Activated T-cell treated with anti-CD3 and anti-CD28 coated beads for 48 hours (primary cell): ENCODE data around the gene PARVB.

Experiments
- DNase-seq: peaks from one replicate; pipeline ENCODE4 v3.0.0-alpha.2; 2020; ENCODE audit warnings: low read depth

The PARVB gene

GRCh38 chr22:44163536-44163935 is 139.4 kb downstream of the PARVB start:
- no peak for DNase-seq

DNA sequence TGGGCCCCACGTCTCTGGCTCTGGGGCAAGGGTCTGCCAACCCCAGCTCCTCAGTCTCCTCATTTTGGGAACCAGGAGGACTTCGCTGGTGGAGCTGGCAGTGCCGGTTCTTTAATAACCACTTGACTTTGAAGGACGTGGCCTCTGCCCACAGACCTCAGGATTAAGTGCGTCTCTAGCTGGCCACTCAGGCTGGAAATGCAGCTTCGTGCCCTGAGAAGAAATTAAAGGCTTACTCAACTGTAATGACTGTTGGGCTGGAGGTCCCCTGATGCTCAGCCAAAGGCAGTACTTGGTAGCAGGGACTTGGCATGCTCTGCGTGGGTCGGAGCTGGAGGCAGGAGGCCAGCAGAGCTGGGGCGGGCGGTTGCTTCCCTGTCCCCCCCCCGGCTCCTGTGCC is 139.9 kb downstream of the PARVB start:
- no peak for DNase-seq

DNA sequence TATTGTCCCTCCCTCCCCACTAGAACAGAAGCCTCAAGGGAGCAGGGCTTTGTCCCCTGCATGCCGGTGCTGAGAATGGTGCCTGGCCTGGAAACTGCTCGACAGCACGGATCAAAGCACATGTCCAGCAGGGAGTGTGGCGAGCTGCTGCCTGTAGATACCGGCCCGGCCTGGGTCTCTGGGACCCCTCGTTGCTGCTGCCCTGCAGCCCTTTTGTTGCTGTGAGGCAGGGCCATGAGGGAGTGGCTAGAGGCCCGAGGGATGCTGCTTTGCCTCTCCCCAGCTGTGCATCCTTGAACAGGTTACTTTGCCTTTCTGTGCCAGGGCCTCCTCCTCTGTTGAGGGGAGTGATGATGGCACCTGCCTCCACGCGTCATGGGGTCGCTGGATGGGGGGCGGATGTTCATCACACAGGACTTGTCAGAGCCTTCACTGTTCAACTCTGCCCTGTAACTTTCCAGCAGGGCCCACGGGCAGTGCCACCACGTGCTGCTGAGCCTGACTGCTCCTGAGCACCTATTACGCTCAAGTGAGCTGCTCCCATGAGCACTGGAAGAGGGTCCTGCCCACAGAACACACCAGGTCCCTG is 141.3 kb downstream of the PARVB start:
- DNase-seq = no peak

- DNase-seq = no peak
These were observed 142.6 kb downstream of the PARVB start for GRCh38 chr22:44166498-44167276.

DNA sequence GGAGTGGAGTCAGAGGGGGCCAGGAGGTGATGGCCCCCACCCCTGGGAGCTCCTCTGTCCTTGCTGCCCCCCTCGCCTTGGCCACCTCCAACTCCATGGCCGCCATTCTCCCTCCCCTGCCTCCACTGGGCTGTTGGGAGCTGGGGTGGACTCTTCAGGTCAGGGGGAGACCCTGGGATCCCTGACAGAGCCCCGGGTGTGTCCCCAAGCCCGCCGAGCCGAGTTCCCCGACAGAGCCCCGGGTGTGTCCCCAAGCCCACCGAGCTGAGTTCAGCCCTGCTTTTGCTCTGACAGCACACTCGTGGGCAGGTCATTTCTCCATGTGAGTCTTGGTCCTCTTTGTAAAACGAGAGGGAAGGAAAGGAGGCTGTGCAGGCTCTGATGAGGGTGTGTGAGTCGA is 143.4 kb downstream of the PARVB start:
- no peak for DNase-seq

DNA sequence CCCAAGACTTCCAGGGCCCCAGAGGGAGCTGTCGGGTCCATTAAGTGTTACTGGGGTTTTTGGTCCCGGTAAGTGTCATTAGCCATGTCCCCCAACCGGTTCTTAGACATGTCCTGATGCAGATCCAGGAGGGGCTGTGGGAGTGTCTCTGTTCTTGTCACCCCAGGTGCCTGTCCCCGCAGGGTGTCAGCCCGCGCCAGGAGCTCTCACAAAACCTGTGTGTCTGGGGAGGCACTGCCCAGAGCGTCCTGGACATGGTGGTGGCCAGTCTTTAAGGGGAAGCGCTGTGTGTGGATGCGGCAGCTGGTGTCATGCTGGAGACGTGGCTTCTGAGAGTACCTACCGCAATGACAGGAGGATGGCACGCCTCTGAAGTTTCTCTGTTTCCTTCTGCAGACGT is 144.1 kb downstream of the PARVB start:
- DNase-seq = no peak

DNA sequence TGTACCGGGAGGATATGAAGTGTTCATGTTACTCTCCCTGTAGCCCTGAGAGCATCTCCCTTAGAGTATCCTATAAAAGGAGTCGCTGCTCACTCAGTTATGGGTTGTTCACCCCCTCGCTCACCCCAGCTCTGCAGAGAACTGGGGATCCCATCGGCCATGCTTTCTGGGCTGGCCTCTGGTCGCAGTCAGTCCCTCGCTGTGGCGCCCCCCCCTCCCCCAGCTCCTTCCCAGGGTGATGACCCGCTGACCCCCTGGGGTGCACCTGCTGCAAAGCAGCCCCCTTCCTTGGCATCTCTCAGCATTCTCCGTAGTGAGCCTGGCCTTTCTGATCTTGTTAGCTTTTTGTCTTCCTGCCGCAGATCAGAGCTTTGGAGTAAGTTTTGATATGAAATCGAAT is 146.4 kb downstream of the PARVB start:
- DNase-seq = no peak

- DNase-seq = no peak
These were observed 147.5 kb downstream of the PARVB start for GRCh38 chr22:44171561-44171960.

DNA sequence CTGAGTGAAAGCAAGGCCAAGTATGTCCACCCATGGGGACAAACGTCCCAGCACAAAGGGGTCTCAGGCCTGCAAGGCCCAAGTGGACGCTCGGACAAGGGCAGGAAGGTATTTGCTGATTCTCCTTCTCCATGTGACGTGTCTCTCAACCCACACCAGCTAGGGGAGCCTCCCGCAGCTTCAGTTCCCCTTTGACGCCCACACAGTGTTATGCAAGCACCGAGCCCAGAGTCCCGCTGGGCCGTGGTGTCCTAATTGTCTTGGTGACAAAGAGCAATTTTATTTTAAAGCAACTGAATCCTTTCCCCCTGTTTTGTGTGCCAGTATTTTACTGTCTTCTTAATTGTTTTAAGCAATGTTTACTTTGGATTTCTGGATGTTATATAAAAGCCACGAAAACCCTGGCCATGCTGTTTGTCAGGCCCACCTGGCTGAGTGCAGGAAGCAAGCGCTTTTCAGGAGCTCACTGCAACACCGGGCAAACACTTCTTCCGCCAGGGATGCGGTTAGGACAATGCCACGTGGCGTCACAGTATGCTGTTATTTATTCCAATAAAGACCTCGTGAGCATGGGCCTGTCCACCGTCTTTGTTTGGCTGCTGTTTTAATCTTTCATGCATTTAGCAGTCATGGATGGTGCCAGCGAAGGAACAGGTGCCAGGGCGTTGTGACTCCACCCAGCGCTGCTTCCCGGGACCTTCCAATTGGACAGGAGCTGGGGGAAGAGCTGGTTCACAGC is 148.4 kb downstream of the PARVB start:
- DNase-seq = no peak

GRCh38 chr22:44173154-44173553 is 149.1 kb downstream of the PARVB start:
- DNase-seq = no peak

DNA sequence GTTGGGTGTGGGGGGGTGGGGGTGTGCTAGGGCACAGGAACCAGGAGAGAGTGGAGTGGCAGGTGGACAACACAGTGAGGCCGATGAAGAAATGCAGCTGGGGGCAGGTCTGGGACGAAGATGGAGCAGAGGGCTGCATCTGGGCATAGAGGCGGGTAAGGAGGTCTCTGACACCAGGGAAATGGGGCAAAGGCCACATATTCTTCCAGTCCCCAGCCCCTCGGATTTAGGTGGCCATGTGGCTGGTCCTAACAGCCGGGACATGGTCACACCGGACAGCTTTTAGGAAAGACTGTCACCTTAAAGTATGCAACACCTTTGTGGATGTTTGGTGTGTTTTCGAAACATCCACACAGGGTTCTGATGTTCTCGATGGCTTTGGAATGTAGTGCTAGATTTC is 151.6 kb downstream of the PARVB start:
- no peak for DNase-seq

- DNase-seq = no peak
These were observed 155.3 kb downstream of the PARVB start for GRCh38 chr22:44179196-44179988.

DNA sequence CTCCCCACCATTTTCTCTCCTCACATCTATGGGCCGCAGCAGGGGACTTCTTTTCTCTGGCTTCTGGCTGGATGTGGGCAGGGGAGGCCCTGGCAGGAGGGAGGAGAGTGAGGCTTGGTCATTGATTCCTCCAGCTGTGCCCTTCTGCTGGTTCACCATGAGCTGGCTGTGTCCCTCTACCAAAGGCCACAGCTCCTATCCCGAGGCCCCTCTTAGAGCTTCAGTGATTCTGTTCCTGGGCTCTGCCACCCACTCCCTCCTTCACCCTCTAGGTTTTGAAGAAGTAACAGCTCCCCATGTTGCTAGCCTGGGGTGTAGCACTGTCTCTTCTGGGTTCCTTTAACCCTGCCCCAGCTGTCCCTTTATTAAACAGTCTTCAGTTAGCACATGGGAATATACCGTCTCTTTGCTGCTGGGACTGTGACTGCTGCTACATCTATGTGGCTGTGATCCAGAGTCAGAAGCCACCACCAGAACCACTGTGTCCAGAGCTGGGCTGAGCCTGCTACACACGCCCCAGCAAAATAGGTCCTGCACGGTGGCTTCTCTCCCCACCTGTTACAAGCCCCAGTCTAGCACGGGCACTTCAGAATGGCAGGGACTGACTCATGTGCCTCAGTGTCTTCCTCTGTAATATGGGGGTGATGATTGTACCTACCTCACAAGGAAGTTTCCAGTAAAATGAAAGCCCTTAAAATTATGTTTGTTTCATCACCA is 156.0 kb downstream of the PARVB start:
- DNase-seq = no peak

DNA sequence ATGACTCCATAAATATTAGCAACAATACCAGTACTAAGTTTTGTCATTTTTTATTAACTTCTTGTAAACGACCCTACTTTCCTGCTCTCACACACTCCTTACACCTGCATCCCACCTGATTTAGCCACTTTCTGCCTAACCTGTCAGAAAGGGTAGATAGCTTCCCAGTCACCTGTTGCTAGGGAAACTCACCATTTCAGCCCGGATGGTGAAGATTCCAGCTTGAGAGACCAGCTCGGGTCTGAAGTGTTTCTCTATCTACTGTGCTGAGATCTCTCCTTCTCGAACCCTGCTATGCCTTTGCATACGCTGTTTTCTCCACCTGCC is 156.6 kb downstream of the PARVB start, which contains the start of gene PARVG:
TSS of gene PARVG (plus strand) at position 220 of the 327 bp plus-strand sequence. CDS start 2,405 bp downstream, outside the sequence.
- no peak for DNase-seq

DNA sequence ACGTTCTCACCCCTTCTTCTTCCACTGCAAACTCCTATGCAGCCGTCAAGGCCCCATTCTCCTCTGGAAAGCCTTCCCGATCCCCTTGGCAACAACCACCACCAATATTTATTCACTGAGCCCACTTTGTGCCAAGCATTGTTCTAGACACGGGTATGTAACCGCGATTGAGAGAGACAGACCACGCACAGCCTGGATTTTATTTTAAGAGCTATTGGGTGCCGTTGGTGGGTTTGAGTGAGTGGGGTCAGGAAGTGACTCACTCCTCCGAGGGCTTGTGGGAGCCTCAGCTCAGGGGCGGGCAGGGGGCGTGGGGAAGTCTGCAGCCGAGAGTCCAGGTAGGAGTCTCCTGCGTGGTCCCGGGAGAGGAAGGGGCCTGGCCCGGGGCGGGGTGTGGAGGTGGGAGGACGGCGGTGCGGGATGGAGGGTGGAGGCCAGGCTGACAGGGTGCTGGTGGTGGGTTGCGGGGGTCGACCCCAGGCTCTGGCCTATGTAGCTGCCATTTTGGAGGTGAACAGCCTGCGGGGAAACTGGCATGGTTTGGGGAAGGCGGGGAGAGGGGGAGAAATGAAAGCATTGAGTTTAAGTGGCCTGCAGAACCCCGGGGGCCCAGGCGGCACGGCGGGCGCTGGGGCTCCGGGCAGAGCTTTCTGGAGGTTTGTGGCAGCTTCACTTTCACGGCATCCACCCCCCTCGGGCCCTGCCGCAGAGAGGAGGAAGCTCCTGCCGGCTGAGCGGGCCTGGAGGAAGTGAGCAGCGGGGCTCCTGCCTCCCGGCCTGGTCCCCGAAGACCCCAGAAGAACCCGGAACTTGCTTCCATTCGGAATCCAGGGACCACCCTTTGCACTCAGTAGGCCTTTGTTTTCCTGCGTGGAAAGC is 157.2 kb downstream of the PARVB start:
- peak; percentile 46 for DNase-seq

DNA sequence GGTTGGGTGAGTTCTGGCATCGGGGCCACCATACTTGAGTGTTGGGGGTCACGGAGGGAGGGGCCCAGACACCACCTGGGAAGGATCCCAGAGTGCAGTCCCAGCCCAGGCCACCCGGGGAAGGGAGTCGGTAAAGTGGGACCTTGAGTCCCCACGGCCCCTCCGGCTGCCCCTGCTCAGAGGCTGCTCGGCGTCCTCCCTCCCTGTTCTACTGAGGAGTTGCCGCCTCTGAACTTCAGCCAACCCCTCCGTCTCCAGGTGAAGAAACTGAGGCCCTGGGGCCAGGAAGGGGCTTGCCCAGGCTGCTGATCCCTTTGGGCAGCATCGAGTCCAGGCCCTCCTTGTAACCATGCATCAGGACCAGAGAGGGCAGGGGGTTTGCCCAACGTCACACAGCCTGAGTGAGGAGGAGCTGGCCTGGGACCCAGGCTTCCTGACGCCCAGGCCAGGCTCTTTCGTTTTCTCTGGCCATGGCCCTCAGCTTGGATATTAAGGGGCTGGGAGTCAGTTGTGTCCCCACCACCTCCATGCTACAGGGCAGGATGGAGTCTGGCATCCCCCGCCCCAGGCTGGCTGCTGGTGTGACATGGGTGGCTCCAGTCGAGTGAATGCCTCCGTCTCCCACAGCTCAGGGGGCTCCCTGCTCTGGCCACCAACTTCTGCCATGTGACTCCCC is 157.9 kb downstream of the PARVB start:
- no peak for DNase-seq

GRCh38 chr22:44182588-44183286 is 158.6 kb downstream of the PARVB start:
- peak; percentile 29 for DNase-seq

DNA sequence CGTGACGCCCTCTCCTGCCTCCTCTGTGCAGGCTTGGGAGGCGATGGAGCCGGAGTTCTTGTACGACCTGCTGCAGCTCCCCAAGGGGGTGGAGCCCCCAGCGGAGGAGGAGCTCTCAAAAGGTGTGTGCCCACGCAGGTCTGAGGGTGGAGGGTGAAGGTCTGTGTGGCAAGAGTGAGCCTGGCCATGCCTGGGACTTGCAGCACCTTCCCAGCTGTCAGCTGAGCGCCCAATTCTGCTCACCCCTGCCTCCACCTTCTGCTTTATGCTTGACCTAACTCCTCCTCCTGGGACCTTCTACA is 159.1 kb downstream of the PARVB start:
- DNase-seq = no peak

GRCh38 chr22:44184006-44184405 is 159.9 kb downstream of the PARVB start:
- no peak for DNase-seq
